HG03135 (cell line): Measurements from ENCODE around the gene ARFGEF3.

Experiments
- ATAC-seq: cut with Tn5 transposase; IDR thresholded peaks from one replicate; pipeline ENCODE4 v1.9.1; 2021; ENCODE audit warnings: mild to moderate bottlenecking, moderate library complexity; ENCODE audit not compliant: unreplicated experiment

Gene ARFGEF3

GRCh38 chr6:138307352-138307751 is 145.6 kb downstream of the ARFGEF3 start:
- no peak for ATAC-seq

- no peak for ATAC-seq
Measured at GRCh38 chr6:138307816-138308730, 146.3 kb downstream of the ARFGEF3 start.

GRCh38 chr6:138308731-138309110 is 147.0 kb downstream of the ARFGEF3 start:
- no peak for ATAC-seq

GRCh38 chr6:138309695-138310094 is 148.0 kb downstream of the ARFGEF3 start:
- no peak for ATAC-seq

GRCh38 chr6:138310294-138310693 is 148.6 kb downstream of the ARFGEF3 start:
- no peak for ATAC-seq

GRCh38 chr6:138310821-138311220 is 149.1 kb downstream of the ARFGEF3 start:
- ATAC-seq, result no peak

GRCh38 chr6:138311268-138311667 is 149.5 kb downstream of the ARFGEF3 start:
- ATAC-seq, result no peak

- ATAC-seq, result no peak
Measured at GRCh38 chr6:138318741-138319375, 157.1 kb downstream of the ARFGEF3 start.

- ATAC-seq, result no peak
Measured at GRCh38 chr6:138321934-138322333, 160.2 kb downstream of the ARFGEF3 start.

- no peak for ATAC-seq
Measured at GRCh38 chr6:138323821-138324220, 162.1 kb downstream of the ARFGEF3 start.

- no peak for ATAC-seq
Measured at GRCh38 chr6:138328210-138328609, 166.5 kb downstream of the ARFGEF3 start.

GRCh38 chr6:138330763-138331162 is 169.0 kb downstream of the ARFGEF3 start:
- ATAC-seq, result no peak

GRCh38 chr6:138331444-138331843 is 169.7 kb downstream of the ARFGEF3 start:
- ATAC-seq, result no peak

GRCh38 chr6:138331984-138332383 is 170.2 kb downstream of the ARFGEF3 start:
- no peak for ATAC-seq

- ATAC-seq, result no peak
Measured at GRCh38 chr6:138334000-138334399, 172.3 kb downstream of the ARFGEF3 start.

GRCh38 chr6:138334963-138335362 is 173.2 kb downstream of the ARFGEF3 start:
- no peak for ATAC-seq

- ATAC-seq, result no peak
Measured at GRCh38 chr6:138336221-138336620, 174.5 kb downstream of the ARFGEF3 start.

GRCh38 chr6:138337076-138337475 is 175.3 kb downstream of the ARFGEF3 start:
- no peak for ATAC-seq

- ATAC-seq, result no peak
Measured at GRCh38 chr6:138339024-138339423, 177.3 kb downstream of the ARFGEF3 start.

GRCh38 chr6:138341176-138341575 is 179.4 kb downstream of the ARFGEF3 start:
- ATAC-seq, result no peak

- no peak for ATAC-seq
Measured at GRCh38 chr6:138343112-138343511, 181.4 kb downstream of the ARFGEF3 start.

- no peak for ATAC-seq
Measured at GRCh38 chr6:138345565-138346285, 184.0 kb downstream of the ARFGEF3 start.
